ENCODE measurements around the gene RPP25. TPM values are rescaled to one million over a fixed set of nuclear protein-coding genes. Genes with fewer than 3 reads are reported as not detected.
"Not testable (repeated sequence)": the region's sequence is repeated elsewhere in the genome, so short reads cannot be mapped to it uniquely, and the experiment has no call there.

RPP25 gene
- polyA plus RNA-seq, 3 donors, result 1.7 to 6.7 (median 6.5) TPM

DNA sequence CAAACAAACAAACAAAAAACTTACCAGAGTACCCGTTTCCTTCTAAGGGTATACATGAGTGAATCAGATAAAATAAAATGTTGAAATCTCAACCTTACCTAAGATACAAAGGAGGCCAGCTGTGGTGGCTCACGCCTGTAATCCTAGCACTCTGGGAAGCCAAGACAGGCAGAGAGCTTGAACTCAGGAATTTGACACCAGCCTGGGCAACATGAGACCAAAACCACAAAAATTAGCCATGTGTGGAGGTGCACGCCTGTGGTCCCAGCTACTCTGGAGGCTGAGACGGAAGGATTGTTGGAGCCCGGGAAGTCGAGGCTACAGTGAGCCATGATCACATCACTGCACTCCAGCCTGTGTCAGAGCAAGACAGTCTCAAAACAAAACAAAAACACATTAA lies 38.9 kb downstream of the RPP25 start:
- Histone ChIP-seq H2AFZ (ENCODE audit: insufficient read depth, low read depth, low read length, poor library complexity, severe bottlenecking) (no peak overlapping the region), H3K27ac (ENCODE audit: low read depth in 1 of 2, low read length in 2 of 2) (no peak overlapping the region), H3K4me3 (replicated peaks in 1 of 3; ENCODE audit: low read depth in 2 of 3, low read length in 3 of 3) (no peak overlapping the region), H4K20me1 (ENCODE audit: insufficient read depth, low read length) (no peaks in the 10 kb centered on the region), H3K4me1 (ENCODE audit: control insufficient read depth in 1 of 2, insufficient read depth in 2 of 2, low read length in 2 of 2) (peaks cover 0 to 5% of the 10 kb centered on the region in 2 donors), H3K9ac (ENCODE audit: insufficient read depth, low read length, poor library complexity, severe bottlenecking) (no peak overlapping the region), H3K9me3 (replicated peaks in 1 of 2; ENCODE audit: control insufficient read depth in 1 of 2, insufficient read depth in 1 of 2, low read length in 2 of 2) (no peaks in the 10 kb centered on the region), H3K36me3 (replicated peaks in 1 of 2; ENCODE audit: control insufficient read depth in 1 of 2, insufficient read depth in 2 of 2, low read length in 2 of 2) (peaks cover 67 to 94% of the 10 kb centered on the region in 2 donors), H3K27me3 (ENCODE audit: control insufficient read depth in 2 of 2, insufficient read depth in 2 of 2, low read length in 2 of 2) (no peaks in the 10 kb centered on the region), H3K4me2 (replicated peaks; ENCODE audit: extremely low read depth, low read length, poor library complexity, severe bottlenecking) (no peak overlapping the region), H3K79me2 (ENCODE audit: insufficient read depth, low read length) (no peaks in the 10 kb centered on the region)
- Mint-ChIP-seq H3K4me3 (no peak overlapping the region), H3K9me3 (no peaks in the 10 kb centered on the region), H3K27me3 (ENCODE audit: low read depth in 3 of 3) (peaks cover 0 to 1% (median 0%) of the 10 kb centered on the region in 3 donors), H3K27ac (peak overlapping the region in 2 of 7 donors; percentile 17 to 66), H3K36me3 (peaks cover 62 to 94% of the 10 kb centered on the region in 2 donors), H3K4me1 (peaks cover 9% of the 10 kb centered on the region)
- DNase-seq, result no peak
- 80% methylated on average over 1 of the region's 6 CpGs for WGBS (ENCODE audit: insufficient coverage)
- TF ChIP-seq, protein P1, sequence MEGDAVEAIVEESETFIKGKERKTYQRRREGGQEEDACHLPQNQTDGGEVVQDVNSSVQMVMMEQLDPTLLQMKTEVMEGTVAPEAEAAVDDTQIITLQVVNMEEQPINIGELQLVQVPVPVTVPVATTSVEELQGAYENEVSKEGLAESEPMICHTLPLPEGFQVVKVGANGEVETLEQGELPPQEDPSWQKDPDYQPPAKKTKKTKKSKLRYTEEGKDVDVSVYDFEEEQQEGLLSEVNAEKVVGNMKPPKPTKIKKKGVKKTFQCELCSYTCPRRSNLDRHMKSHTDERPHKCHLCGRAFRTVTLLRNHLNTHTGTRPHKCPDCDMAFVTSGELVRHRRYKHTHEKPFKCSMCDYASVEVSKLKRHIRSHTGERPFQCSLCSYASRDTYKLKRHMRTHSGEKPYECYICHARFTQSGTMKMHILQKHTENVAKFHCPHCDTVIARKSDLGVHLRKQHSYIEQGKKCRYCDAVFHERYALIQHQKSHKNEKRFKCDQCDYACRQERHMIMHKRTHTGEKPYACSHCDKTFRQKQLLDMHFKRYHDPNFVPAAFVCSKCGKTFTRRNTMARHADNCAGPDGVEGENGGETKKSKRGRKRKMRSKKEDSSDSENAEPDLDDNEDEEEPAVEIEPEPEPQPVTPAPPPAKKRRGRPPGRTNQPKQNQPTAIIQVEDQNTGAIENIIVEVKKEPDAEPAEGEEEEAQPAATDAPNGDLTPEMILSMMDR (IDR thresholded peaks at IDR 0.05), result no peak
- intact Hi-C loops (cut with micrococcal nuclease), result no loop called here

DNA sequence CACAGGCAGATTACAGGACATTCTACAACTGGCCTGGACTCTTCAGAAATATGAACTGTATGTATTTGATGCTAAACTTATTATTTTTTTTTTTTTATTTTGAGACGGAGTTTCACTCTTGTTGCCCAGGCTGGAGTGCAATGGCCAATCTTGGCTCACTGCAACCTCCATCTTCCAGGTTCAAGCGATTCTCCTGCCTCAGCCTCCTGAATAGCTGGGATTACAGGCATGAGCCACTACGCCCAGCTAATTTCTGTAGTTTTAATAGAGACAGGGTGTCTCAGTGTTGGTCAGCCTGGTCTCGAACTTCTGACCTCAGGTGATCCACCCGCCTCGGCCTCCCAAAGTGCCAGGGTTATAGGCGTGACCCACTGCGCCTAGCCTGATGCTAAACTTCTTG lies 42.8 kb downstream of the RPP25 start:
- not testable (repeated sequence) for H3K27ac Mint-ChIP-seq

More for the DNA sequence above, 42.8 kb downstream of the RPP25 start:
- H3K27me3 ChIP-seq (ENCODE audit: control insufficient read depth in 2 of 2, insufficient read depth in 2 of 2, low read length in 2 of 2); H3K4me3 ChIP-seq (replicated peaks in 1 of 3; ENCODE audit: low read depth in 2 of 3, low read length in 3 of 3); H3K4me1 Mint-ChIP-seq; H4K20me1 ChIP-seq (ENCODE audit: insufficient read depth, low read length); H3K4me2 ChIP-seq (replicated peaks; ENCODE audit: extremely low read depth, low read length, poor library complexity, severe bottlenecking); H3K9me3 ChIP-seq (replicated peaks in 1 of 2; ENCODE audit: control insufficient read depth in 1 of 2, insufficient read depth in 1 of 2, low read length in 2 of 2); H3K9ac ChIP-seq (ENCODE audit: insufficient read depth, low read length, poor library complexity, severe bottlenecking); H3K79me2 ChIP-seq (ENCODE audit: insufficient read depth, low read length); DNase-seq; H3K27me3 Mint-ChIP-seq (ENCODE audit: low read depth in 3 of 3); intact Hi-C loops (cut with micrococcal nuclease); H3K4me1 ChIP-seq (ENCODE audit: control insufficient read depth in 1 of 2, insufficient read depth in 2 of 2, low read length in 2 of 2); H3K27ac ChIP-seq (ENCODE audit: low read depth in 1 of 2, low read length in 2 of 2); H2AFZ ChIP-seq (ENCODE audit: insufficient read depth, low read depth, low read length, poor library complexity, severe bottlenecking); H3K9me3 Mint-ChIP-seq; H3K4me3 Mint-ChIP-seq: not testable (repeated sequence)
- WGBS (ENCODE audit: insufficient coverage), result 100% methylated on average over 1 of the region's 8 CpGs
- peaks cover 38 to 78% of the 10 kb centered on the region in 2 donors for H3K36me3 Mint-ChIP-seq
- peaks cover 45 to 73% of the 10 kb centered on the region in 2 donors for H3K36me3 ChIP-seq (replicated peaks in 1 of 2; ENCODE audit: control insufficient read depth in 1 of 2, insufficient read depth in 2 of 2, low read length in 2 of 2)

Data from CD14-positive monocyte (primary cell).